Spinal cord (tissue), 10 donors: ENCODE results near the gene CAVIN1. TPM values are rescaled to one million over a fixed set of nuclear protein-coding genes. Genes with fewer than 3 reads are reported as not detected.
"Not testable (repeated sequence)": the region's sequence is repeated elsewhere in the genome, so short reads cannot be mapped to it uniquely, and the experiment has no call there.

Experiments used
- DNase-seq, 6 donors: peaks; one replicate each; pipeline versions ENCODE4 v3.0.0 to v3.0.0-alpha.2; 2013 to 2015; ENCODE audit warnings: low spot score in 6 of 6, low read depth in 4 of 6
- H3K27ac ChIP-seq: one replicate; pipeline ENCODE4 v1.5.1; 2013; ENCODE audit warnings: low read depth, low read length, control low read depth
- H3K27me3 ChIP-seq: one replicate; pipeline ENCODE4 v1.6.1; 2013; ENCODE audit warnings: low read length; ENCODE audit not compliant: control insufficient read depth, insufficient read depth
- H3K36me3 ChIP-seq: one replicate; pipeline ENCODE4 v1.6.1; 2013; ENCODE audit warnings: low read length; ENCODE audit not compliant: control insufficient read depth, insufficient read depth
- H3K4me1 ChIP-seq: one replicate; pipeline ENCODE4 v1.6.1; 2013; ENCODE audit warnings: low read length; ENCODE audit not compliant: control insufficient read depth, insufficient read depth
- H3K4me3 ChIP-seq: one replicate; pipeline ENCODE4 v1.5.1; 2013; ENCODE audit warnings: low read depth, low read length, control low read depth
- H3K9me3 ChIP-seq: one replicate; pipeline ENCODE4 v1.6.1; 2013; ENCODE audit warnings: low read length; ENCODE audit not compliant: control insufficient read depth, insufficient read depth
- WGBS: methylation state at CpG from one replicate; pipeline ENCODE4 v1.1.5; 2013; ENCODE audit warnings: missing lambda C conversion rate; ENCODE audit not compliant: insufficient coverage; 5-methylcytosine and 5-hydroxymethylcytosine counted together
- polyA plus RNA-seq, 2 donors: library from polyadenylated mRNA; unstranded; fragments of 120-200 nt; gene quantifications; one replicate each; pipeline ENCODE4 v1.2.1, GENCODE V29; 2013; ENCODE audit not compliant: insufficient read length in 2 of 2
- total RNA-seq, 2 donors: library from RNA; depleted of rRNA in 1 of 2; stranded (reverse); fragments of 120-200 nt in 1 of 2; fragments of >200 nt in 1 of 2; gene quantifications; one replicate each; pipeline versions ENCODE4 v1.2.3 to v1.2.4, GENCODE V29; 2013 to 2014
- donor health status: healthy.

The CAVIN1 gene
- total and polyA plus RNA-seq, 4 donors: 30.9 to 151 (median 58.8) TPM

- 90% methylated on average over 4 of the region's 9 CpGs for WGBS
- Histone ChIP-seq H3K9me3 (no peaks in the 10 kb centered on the region), H3K4me1 (peaks cover 7% of the 10 kb centered on the region), H3K27ac (no peak overlapping the region), H3K27me3 (no peaks in the 10 kb centered on the region), H3K36me3 (no peaks in the 10 kb centered on the region), H3K4me3 (no peak overlapping the region)
- DNase-seq: no peak
These were observed 57.9 kb downstream of the CAVIN1 start for GRCh38 chr17:42365136-42365535.

GRCh38 chr17:42363767-42364585 is 59.1 kb downstream of the CAVIN1 start:
- H3K9me3 ChIP-seq: no peaks in the 10 kb centered on the region
- no peak for DNase-seq
- no peak overlapping the region for H3K27ac ChIP-seq
- no peaks in the 10 kb centered on the region for H3K36me3 ChIP-seq
- no peak overlapping the region for H3K4me3 ChIP-seq
- H3K4me1 ChIP-seq: peaks cover 7% of the 10 kb centered on the region
- 77% methylated on average over 3 of the region's 7 CpGs for WGBS
- H3K27me3 ChIP-seq: no peaks in the 10 kb centered on the region

GRCh38 chr17:42363231-42363630 is 59.8 kb downstream of the CAVIN1 start:
- H3K9me3 ChIP-seq: no peaks in the 10 kb centered on the region
- H3K27ac ChIP-seq: no peak overlapping the region
- WGBS: 100% methylated on average over 1 of the region's 1 CpG
- H3K27me3 ChIP-seq: no peaks in the 10 kb centered on the region
- peaks cover 7% of the 10 kb centered on the region for H3K4me1 ChIP-seq
- DNase-seq: no peak
- no peak overlapping the region for H3K4me3 ChIP-seq
- H3K36me3 ChIP-seq: no peaks in the 10 kb centered on the region

DNA sequence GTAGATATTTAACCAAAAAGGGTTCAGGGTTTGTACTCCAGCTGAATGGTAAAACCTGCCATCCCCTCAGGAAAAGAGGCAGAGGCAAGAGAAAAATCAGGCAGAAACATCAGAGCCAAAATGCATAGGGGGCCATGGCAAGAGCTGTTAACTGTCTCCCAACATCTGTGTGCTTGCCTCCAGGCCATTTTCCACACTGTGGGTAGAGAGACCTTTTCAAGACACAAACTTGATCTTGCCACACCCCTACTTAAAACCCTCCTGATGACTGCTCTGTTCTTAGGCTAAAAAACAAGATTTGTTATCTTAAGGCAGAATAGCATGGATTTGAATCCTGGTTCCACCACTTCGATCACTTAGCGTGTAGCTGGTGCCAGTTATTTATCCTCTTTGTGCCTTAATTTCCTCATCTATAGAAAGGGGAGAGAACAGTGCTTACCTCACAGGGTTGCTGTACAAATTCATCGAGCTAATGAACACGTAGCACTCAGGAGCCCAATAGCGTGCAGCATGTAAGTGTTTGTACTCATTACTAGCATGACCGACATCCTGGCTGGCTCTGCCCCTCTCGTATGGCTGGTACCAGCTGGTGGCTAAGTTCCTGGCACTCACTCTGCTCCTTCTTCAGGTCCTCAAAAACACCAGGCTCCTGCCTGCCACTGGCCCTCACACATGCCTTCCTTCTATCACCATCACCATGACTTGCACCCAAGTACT is 60.7 kb downstream of the CAVIN1 start:
- H3K4me3 ChIP-seq: no peak overlapping the region
- peaks cover 7% of the 10 kb centered on the region for H3K4me1 ChIP-seq
- H3K27me3 ChIP-seq: no peaks in the 10 kb centered on the region
- WGBS: 44% methylated on average over 5 of the region's 7 CpGs
- no peak overlapping the region for H3K27ac ChIP-seq
- peak in 1 of 6 donors; percentile 31 for DNase-seq
- H3K9me3 ChIP-seq: no peaks in the 10 kb centered on the region
- no peaks in the 10 kb centered on the region for H3K36me3 ChIP-seq

- Histone ChIP-seq H3K4me3 (no peak overlapping the region), H3K27me3 (no peaks in the 10 kb centered on the region), H3K9me3 (no peaks in the 10 kb centered on the region), H3K36me3 (no peaks in the 10 kb centered on the region), H3K27ac (no peak overlapping the region), H3K4me1 (peaks cover 7% of the 10 kb centered on the region)
- peak in 1 of 6 donors; percentile 17 for DNase-seq
- 20% methylated on average over 2 of the region's 2 CpGs for whole genome bisulfite sequencing
These were observed 61.3 kb downstream of the CAVIN1 start for GRCh38 chr17:42361781-42362186.

GRCh38 chr17:42360388-42360787 is 62.7 kb downstream of the CAVIN1 start:
- not testable (repeated sequence) for DNase-seq, H3K36me3 ChIP-seq, H3K27ac ChIP-seq, H3K4me1 ChIP-seq, H3K27me3 ChIP-seq, H3K9me3 ChIP-seq, H3K4me3 ChIP-seq
- no CpG with 5 or more reads among the region's 2 CpGs for WGBS

GRCh38 chr17:42359133-42359532 is 63.9 kb downstream of the CAVIN1 start:
- H3K9me3 ChIP-seq: no peaks in the 10 kb centered on the region
- H3K4me3 ChIP-seq: no peak overlapping the region
- WGBS: no CpG with 5 or more reads among the region's 7 CpGs
- no peaks in the 10 kb centered on the region for H3K36me3 ChIP-seq
- no peak for DNase-seq
- H3K27ac ChIP-seq: no peak overlapping the region
- H3K4me1 ChIP-seq: peaks cover 7% of the 10 kb centered on the region
- H3K27me3 ChIP-seq: no peaks in the 10 kb centered on the region

GRCh38 chr17:42358434-42358833 is 64.6 kb downstream of the CAVIN1 start:
- WGBS: no CpG with 5 or more reads among the region's 1 CpG
- peaks cover 7% of the 10 kb centered on the region for H3K4me1 ChIP-seq
- no peak overlapping the region for H3K27ac ChIP-seq

GRCh38 chr17:42354956-42355843 is 67.9 kb downstream of the CAVIN1 start:
- Histone ChIP-seq H3K9me3 (no peaks in the 10 kb centered on the region), H3K27me3 (no peaks in the 10 kb centered on the region), H3K4me1 (no peaks in the 10 kb centered on the region), H3K36me3 (no peaks in the 10 kb centered on the region), H3K27ac (no peak overlapping the region), H3K4me3 (no peak overlapping the region)
- no peak for DNase-seq
- no CpG with 5 or more reads among the region's 3 CpGs for WGBS

More at GRCh38 chr17:42358434-42358833, 64.6 kb downstream of the CAVIN1 start:
- Histone ChIP-seq H3K4me3 (no peak overlapping the region), H3K9me3 (no peaks in the 10 kb centered on the region), H3K27me3 (no peaks in the 10 kb centered on the region), H3K36me3 (no peaks in the 10 kb centered on the region)
- DNase-seq: no peak
